GM06990 (cell line): ENCODE measurements around the gene ZDHHC19.

Experiments used
- DNase-seq: peaks from one replicate; pipeline ENCODE4 v3.0.0-alpha.2; 2011; ENCODE audit not compliant: insufficient read length; ENCODE audit errors: extremely low read depth
- H3K27me3 ChIP-seq: replicated peaks from 2 replicates; pipeline ENCODE4 v1.6.0; 2011; ENCODE audit warnings: low read length; ENCODE audit not compliant: control insufficient read depth, insufficient read depth
- H3K36me3 ChIP-seq: 2 replicates; pipeline ENCODE4 v1.5.1; 2011; ENCODE audit warnings: low read length; ENCODE audit not compliant: control insufficient read depth, insufficient read depth
- H3K4me3 ChIP-seq: replicated peaks from 2 replicates; pipeline ENCODE4 v1.5.1; 2011; ENCODE audit warnings: low read depth, mild to moderate bottlenecking, control low read depth, low read length
- TF ChIP-seq, protein P1 (sequence below): IDR thresholded peaks from 2 replicates; pipeline ENCODE4 v1.5.1; 2011; ENCODE audit warnings: low read length, control low read depth, mild to moderate bottlenecking, inconsistent platforms; ENCODE audit not compliant: insufficient read depth, poor library complexity, severe bottlenecking

ZDHHC19 gene

DNA sequence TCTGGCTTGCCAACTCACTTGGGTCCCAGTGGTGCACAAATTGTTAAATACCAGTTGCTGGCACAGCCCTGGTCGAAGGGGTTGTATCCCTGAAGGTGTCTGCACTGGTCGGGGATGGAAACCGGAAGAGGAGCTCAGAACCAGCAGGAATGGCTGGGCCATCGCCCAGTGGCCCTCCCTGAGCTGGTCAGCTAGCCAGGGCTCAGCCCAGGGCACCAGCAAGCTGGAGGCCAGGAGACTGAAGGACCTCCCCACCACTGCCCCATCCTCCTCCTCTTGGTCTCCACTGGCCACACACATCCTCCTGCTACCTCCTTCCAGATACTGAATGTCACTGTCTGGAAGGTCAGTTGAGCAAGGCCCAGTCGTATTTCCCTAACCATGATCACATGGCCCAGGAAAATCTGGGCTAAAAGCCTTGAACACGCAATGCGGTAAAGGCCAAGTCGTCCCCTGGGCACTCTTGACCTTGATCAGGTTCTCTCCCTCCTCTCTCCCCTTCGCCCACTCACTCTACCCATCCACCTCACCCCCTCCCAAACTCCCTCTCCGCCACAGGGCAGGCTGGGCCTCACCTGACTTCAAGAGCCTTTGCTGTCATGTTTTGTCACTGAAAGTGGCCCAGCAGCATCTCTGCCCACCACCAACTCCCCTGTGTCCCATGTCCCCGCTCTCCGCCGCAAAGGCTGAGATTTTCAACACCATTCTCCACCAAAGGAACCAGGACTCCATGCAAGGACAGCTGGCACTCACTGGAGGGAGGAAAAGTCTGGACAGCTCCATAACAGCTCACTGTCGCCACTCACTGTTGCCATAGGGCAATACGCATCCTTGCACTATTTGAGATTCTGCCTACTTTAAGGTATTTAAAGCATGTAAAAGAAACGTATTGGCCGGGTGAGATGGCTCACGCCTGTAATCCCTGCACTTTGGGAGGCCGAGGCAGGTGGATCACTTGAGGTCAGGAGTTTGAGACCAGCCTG lies 12.1 kb downstream of the ZDHHC19 start:
- no peak for DNase-seq
- no peak overlapping the region for H3K4me3 ChIP-seq
- TF ChIP-seq, protein P1, sequence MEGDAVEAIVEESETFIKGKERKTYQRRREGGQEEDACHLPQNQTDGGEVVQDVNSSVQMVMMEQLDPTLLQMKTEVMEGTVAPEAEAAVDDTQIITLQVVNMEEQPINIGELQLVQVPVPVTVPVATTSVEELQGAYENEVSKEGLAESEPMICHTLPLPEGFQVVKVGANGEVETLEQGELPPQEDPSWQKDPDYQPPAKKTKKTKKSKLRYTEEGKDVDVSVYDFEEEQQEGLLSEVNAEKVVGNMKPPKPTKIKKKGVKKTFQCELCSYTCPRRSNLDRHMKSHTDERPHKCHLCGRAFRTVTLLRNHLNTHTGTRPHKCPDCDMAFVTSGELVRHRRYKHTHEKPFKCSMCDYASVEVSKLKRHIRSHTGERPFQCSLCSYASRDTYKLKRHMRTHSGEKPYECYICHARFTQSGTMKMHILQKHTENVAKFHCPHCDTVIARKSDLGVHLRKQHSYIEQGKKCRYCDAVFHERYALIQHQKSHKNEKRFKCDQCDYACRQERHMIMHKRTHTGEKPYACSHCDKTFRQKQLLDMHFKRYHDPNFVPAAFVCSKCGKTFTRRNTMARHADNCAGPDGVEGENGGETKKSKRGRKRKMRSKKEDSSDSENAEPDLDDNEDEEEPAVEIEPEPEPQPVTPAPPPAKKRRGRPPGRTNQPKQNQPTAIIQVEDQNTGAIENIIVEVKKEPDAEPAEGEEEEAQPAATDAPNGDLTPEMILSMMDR, result peak; percentile 29

DNA sequence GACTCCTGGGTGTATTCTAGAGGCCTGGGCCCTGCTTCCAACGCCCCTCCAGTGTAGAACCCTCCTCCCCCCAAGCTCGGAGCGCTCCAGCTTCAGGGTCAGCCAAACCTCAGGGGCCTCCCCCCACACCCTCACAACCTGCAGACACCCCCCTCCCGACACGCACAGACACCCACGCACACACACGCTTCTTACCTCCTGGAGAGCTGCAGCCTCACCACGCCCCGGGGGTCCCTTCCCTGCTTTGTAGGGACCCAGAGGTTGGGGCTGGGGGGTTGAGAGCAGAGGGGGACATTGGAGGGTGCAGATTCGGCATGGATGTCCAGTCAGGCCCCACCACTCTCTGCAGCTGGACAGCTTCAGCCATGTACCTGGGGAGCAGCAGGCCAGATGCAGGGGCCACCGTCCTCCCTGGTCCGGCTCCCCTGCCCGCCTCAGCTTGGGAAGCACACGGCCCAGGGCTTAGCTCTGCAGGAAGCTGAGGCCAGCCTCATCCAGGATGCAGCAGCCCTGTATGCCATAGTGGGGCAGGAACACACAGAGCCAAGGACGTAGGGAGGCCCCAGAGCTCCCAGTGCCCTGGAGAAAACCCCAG lies 13.0 kb downstream of the ZDHHC19 start:
- Histone ChIP-seq H3K4me3 (no peak overlapping the region), H3K36me3 (no peaks in the 10 kb centered on the region), H3K27me3 (no peaks in the 10 kb centered on the region)
- no peak for DNase-seq
- TF ChIP-seq, protein P1, result no peak

More for the DNA sequence above, 12.1 kb downstream of the ZDHHC19 start:
- Histone ChIP-seq H3K36me3 (no peaks in the 10 kb centered on the region), H3K27me3 (no peaks in the 10 kb centered on the region)

DNA sequence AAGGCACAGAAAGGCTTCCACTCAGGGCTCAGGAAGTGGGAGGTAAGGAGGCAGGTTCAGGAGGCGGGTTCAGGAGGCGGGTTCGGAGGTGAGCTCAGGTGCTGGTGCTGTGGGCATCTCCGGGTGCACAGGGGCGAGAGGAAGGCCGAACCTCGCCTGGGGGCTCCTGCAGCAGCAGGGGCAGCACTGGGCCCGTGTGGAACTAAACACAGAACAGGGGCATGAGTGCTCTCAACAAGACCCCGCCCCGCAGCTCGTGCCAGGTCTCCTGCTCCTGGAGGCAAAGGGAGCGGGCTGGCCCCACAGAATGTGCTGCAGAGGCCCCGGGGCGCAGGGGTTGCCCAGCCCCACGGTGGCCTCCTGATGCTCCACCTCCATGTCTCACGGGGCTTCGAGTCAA lies 13.7 kb downstream of the ZDHHC19 start:
- no peak for DNase-seq
- no peaks in the 10 kb centered on the region for H3K27me3 ChIP-seq
- TF ChIP-seq, protein P1, result no peak
- no peak overlapping the region for H3K4me3 ChIP-seq
- H3K36me3 ChIP-seq, result no peaks in the 10 kb centered on the region

DNA sequence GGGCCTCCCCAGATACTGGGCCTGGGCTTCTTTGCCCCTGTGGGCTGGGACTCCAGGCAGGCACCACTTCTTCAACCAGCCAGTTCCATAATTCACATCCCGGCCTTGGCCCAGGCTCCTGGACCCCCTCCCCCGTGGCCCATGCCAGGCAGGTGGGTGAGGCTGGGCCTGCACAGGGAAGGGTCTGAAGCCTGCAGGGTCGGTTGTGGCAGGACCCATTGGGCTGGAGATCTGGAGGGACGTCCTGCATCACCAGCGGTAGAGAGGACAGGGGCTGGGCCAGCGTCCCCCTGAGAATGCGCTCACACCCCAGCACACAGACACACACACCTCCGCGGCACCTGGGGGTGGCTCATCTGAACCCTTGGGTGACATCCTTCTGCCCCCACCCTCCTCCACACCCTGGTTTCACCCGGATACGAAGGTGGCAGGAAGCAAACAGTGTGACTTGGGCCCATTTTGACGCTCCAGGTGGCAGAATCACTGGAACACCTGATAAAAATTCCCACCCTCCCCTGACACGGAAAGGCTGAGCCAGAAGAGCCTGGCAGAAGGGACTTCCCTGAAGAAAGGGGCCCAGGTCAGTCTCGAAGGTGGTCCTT lies 15.4 kb downstream of the ZDHHC19 start:
- Histone ChIP-seq H3K27me3 (no peaks in the 10 kb centered on the region), H3K4me3 (no peak overlapping the region), H3K36me3 (no peaks in the 10 kb centered on the region)
- TF ChIP-seq, protein P1, result no peak
- no peak for DNase-seq

DNA sequence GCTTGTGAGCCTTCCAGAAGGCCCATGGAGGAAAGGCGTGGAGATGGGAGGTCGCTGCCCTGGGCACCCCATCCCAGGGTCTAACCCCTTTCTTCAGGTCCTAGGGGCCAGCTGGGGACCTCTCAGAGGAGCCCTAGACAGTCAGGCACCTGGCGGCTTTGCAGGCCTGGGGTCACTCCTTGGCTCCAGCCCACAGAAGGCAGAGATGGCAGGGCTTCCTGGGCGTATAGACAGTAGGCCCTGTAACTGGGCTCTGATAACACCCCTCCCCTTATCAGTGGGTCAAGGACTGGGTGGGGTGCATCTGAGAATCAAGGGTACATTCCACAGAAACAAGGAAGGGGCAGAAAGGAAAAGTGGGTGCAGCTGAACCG lies 16.7 kb downstream of the ZDHHC19 start:
- Histone ChIP-seq H3K36me3 (no peaks in the 10 kb centered on the region), H3K27me3 (no peaks in the 10 kb centered on the region), H3K4me3 (no peak overlapping the region)
- TF ChIP-seq, protein P1, result no peak
- no peak for DNase-seq
